DOHH2 (cell line): ENCODE results near the gene SMCO4.

Experiments used
- EZH2phosphoT487 ChIP-seq: fragments of 200-600 bp; sonication (generic); IDR thresholded peaks from 2 replicates; pipeline ENCODE4 v1.6.1; 2017; ENCODE audit warnings: borderline replicate concordance, mild to moderate bottlenecking, antibody characterized with exemption, low read length, moderate library complexity, mixed read lengths
- TF ChIP-seq, protein P1 (sequence below): fragments of 200-600 bp; sonication (generic); IDR thresholded peaks from one replicate; pipeline ENCODE4 v1.5.1; 2014; ENCODE audit warnings: antibody characterized with exemption, mild to moderate bottlenecking, low read depth, low read length; ENCODE audit not compliant: poor library complexity, severe bottlenecking

DNA sequence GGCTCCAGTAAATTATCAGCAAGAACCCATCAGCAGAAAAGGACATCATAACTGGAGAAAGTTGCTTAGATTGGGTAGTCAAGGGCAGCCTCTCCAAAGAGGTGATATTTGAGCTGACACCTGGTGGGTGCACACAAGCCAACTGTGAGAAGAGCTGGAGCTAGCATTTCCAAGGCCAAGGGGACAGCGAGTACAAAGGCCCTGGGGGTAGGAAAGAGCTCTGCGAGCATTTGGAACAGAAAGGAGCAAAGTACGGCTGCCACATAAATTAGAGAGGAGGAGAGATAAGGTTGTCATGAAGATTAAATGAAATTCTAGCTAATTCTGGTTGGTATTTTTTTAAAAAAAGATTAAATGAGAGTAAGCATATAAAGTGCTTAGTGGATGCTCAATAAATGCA is 21.7 kb upstream of the SMCO4 start:
- TF ChIP-seq, protein P1, sequence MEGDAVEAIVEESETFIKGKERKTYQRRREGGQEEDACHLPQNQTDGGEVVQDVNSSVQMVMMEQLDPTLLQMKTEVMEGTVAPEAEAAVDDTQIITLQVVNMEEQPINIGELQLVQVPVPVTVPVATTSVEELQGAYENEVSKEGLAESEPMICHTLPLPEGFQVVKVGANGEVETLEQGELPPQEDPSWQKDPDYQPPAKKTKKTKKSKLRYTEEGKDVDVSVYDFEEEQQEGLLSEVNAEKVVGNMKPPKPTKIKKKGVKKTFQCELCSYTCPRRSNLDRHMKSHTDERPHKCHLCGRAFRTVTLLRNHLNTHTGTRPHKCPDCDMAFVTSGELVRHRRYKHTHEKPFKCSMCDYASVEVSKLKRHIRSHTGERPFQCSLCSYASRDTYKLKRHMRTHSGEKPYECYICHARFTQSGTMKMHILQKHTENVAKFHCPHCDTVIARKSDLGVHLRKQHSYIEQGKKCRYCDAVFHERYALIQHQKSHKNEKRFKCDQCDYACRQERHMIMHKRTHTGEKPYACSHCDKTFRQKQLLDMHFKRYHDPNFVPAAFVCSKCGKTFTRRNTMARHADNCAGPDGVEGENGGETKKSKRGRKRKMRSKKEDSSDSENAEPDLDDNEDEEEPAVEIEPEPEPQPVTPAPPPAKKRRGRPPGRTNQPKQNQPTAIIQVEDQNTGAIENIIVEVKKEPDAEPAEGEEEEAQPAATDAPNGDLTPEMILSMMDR, result no peak
- no peak for TF ChIP-seq EZH2phosphoT487
